T-helper 1 cell (primary cell): ENCODE data around the gene CUBN.

Source experiments
- DNase-seq, 5 donors: peaks; one replicate each; pipeline ENCODE4 v3.0.0-alpha.2; 2012 to 2020

Gene CUBN

GRCh38 chr10:16944402-16944801 lies 185.2 kb downstream of the CUBN start:
- no peak for DNase-seq

DNA sequence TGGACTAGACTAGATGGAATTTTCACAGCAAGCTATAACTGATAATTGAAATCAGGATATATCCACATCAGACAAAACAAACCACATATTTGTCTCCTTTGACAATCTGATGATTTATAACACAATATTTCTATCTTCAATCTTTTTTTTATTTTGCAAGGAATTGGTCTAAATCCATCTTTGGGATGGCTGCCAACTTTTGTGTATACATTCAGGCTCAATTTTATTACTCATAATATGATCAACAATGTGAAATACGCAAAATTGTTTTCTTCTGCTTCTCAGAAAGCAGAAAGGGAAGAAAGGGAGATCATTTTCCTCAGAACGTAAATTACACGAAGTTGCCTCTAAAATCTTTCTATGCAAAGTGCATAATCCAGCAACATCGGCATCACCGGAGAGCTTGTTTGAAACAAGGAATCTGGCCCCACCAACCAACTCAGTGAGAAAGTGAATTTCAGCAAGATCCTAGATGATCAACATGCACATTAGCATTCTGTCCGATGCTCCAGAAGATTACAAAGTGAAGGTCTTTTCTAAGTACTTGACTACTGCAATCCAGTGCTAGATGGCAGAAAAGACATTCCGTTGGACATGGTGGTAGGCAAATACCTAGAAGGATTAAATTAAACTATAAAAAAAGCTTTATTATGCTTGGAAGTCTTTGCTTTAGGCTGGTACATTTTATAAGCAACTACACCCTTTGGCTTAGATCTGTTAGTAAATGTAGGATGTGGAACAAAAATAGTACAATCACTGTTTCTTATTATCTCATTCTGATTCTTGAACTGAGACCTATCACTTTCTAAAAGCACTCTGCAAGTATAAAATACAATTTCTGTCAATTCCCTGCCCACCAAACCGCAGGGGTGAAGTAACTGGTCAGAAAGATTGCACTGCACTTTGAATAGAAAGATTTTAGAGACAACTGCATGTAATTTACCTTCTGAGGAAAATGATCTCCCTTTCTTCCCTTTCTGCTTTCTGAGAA lies 186.0 kb downstream of the CUBN start:
- DNase-seq, result no peak

- no peak for DNase-seq
These were observed 187.1 kb downstream of the CUBN start for GRCh38 chr10:16942381-16943078.

GRCh38 chr10:16941870-16942269 lies 187.7 kb downstream of the CUBN start:
- no peak for DNase-seq

DNA sequence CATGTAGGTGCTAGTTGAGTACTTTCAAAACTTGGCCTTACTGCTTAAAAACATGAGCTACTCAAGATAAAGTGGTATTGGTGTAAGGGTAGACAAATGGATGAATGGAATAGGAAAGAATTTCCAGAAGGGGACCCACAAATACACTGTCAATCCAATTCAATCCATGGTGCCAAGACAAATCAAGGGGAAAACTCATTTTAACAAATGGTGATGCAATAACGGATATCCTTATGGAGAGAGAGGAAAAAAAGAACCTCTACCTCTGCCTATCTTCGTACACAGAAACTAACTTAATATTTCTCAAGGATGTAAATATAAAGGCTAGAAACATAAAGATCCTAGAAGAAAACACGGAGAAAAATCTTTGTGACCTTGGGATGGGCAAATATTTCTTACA lies 188.5 kb downstream of the CUBN start:
- no peak for DNase-seq

DNA sequence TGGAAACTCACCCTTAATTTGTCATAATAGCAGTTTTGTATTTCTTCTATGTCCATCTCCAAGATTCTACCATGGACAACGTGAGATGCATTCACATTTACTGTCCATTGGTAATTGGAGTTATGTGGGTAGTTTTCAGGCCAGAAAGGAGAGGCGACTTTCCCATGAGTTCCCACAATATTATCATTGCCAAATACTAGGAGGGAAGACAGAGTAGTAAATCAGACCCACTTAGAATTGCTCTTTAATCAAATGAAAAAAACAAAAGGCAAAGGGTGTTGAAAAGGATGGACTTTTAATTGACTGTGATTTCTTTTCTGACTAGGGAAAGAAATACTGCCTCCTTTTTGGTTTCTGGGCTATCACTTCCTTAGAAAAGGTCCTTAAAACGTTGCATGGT lies 190.7 kb downstream of the CUBN start:
- no peak for DNase-seq

DNA sequence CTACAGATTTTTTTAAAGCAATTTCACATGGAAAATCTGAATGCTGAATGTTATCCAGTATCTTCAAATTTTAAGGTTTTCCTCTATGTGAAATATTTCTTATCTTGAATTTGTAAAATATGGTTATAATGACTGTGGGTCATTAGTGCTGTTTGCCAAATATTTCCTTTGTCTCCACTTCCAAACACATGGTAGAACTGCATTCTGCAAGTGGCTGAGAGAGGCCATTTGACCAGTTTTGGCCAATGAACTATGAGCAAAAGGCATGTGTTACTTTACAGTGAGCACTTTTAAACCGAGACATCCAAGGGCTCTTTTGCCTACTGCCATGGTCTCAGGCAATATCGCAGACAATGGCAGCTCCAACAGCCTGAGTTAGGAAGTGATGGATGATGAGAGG lies 195.2 kb downstream of the CUBN start:
- DNase-seq, result no peak

DNA sequence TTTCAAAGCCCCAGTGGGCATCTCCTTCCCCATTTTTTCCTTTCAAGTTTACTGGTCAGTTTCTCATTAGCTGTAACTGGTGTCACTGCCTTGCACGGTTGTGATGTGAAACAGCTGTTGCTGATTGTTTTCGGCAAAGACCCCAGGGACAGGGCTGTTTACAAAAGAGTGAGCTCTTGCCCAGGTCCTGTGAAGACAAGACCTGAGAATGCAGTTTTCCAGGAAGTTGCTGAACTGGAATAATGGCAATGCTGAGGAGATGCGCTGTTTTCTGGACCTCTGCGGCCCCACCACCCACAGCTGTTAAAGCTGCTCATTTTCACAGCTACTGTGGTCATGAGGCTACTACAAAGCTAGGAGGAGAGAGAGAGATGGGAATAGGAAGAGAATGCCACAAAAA lies 195.8 kb downstream of the CUBN start:
- DNase-seq, result no peak

DNA sequence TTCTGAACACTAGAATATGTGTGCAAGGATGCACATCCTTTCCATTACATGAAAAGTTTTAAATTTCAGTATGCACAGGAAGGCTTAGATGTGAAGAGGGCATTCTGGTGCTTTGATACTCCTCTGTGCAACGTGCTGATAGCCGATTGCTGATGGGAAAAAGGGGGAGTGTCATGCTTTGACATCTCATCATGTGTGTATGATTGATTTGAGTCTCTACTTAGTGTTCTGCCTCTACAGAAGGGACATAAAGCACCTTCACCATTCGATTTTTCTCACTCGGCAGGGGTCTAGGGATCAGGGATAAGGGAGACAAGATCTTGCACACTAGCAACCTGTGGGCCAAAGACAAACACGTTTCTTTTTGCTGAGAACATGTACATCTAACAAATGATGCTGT lies 197.7 kb downstream of the CUBN start:
- DNase-seq, result no peak

GRCh38 chr10:16930540-16930939 lies 199.1 kb downstream of the CUBN start:
- no peak for DNase-seq

DNA sequence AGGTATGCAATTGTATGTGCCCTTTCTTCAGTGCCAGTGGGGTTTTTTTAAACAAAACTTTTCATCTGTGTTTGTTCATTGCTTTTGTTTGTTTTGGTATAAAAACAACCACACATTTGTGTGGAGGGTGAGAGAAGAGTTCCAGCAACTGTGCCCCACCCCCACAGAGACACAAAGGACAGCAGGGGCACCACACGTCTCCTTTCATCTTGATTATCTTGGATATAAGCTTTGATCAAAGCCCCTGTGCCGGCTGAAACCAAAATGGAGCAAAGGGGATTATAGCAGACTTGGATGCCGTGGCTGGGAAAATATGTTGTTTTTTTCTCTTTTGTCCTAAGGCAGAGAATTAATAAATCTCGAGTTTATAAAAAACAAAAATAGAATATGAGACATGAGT lies 200.5 kb downstream of the CUBN start:
- DNase-seq, result no peak

- DNase-seq, result no peak
These were observed 202.1 kb downstream of the CUBN start for GRCh38 chr10:16927546-16927945.

DNA sequence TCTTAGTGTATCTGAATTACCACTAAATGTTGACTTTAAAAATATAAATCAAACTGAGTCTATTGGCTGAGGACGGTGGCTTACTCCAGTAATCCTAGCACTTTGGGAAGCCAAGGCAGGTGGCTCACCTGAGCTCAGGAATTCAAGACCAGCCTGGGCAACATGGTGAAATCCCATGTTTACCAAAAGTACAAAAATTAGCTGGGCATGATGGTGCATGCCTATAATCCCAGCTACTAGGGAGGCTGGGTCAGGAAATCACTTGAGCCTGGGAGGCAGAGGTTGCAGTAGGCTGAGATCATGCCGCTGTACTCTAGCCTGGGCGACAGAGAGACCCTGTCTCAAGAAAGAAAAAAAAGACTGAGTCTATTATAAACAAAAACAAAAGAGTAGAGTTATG lies 205.9 kb downstream of the CUBN start:
- no peak for DNase-seq

- DNase-seq, result no peak
These were observed 206.3 kb downstream of the CUBN start for GRCh38 chr10:16923309-16923708.

GRCh38 chr10:16919121-16919982 lies 210.3 kb downstream of the CUBN start:
- DNase-seq, result no peak

- no peak for DNase-seq
These were observed 213.1 kb downstream of the CUBN start for GRCh38 chr10:16916496-16916895.

- no peak for DNase-seq
These were observed 214.3 kb downstream of the CUBN start for GRCh38 chr10:16915300-16915699.

- DNase-seq, result no peak
These were observed 216.3 kb downstream of the CUBN start for GRCh38 chr10:16913266-16913665.

- DNase-seq, result no peak
These were observed 218.8 kb downstream of the CUBN start for GRCh38 chr10:16910793-16911164.

GRCh38 chr10:16909961-16910792 lies 219.4 kb downstream of the CUBN start:
- DNase-seq, result no peak

GRCh38 chr10:16909271-16909767 lies 220.3 kb downstream of the CUBN start:
- DNase-seq, result no peak

DNA sequence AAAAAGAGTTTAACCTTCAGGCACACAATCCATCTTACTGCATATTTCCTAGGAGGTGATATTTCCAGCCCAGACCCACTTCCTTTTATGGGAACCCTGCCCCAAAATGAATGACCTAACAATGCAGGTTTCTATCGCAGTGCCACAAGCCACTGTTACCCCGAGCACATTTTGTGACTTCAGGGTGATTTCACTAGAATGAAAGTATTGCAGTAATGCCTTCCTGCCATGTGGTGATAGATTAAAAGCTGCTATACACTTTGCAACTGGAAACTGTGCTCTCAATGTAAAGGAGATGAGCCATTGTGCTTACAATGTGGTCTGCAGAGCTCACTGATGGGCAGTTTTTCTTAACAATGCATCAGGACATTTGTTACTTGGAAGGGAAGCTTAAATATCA lies 221.9 kb downstream of the CUBN start:
- no peak for DNase-seq
